Neural cell (in vitro differentiated cells): ENCODE data around the gene VPS13D. TPM values are rescaled to one million over a fixed set of nuclear protein-coding genes. Genes with fewer than 3 reads are reported as not detected.

Source experiments
- H2AFZ ChIP-seq: fragments of 200-600, 300-800 bp; sonication (generic), shearing (Covaris generic); 2 replicates; pipeline ENCODE4 v1.6.0; 2014; ENCODE audit warnings: low read depth, mild to moderate bottlenecking, antibody characterized with exemption, low read length, moderate library complexity
- H3F3A ChIP-seq: fragments of 200-600 bp; shearing (Covaris generic); 2 replicates; pipeline ENCODE4 v1.6.1; 2016; ENCODE audit warnings: mild to moderate bottlenecking, moderate library complexity, mixed read lengths, antibody characterized with exemption, low read length; ENCODE audit not compliant: insufficient read depth, poor library complexity, severe bottlenecking
- H3K27ac ChIP-seq: fragments of 200-600, 300-800 bp; sonication (generic), shearing (Covaris generic); 2 replicates; pipeline ENCODE4 v1.5.1; 2014; ENCODE audit warnings: mild to moderate bottlenecking, low read length, moderate library complexity
- H3K27me3 ChIP-seq: fragments of 300-800, 200-600 bp; sonication (generic), shearing (Covaris generic); 2 replicates; pipeline ENCODE4 v1.6.0; 2014; ENCODE audit warnings: mild to moderate bottlenecking, low read depth, low read length, moderate library complexity; ENCODE audit not compliant: insufficient read depth
- H3K36me3 ChIP-seq: fragments of 300-800, 200-600 bp; sonication (generic), shearing (Covaris generic); 2 replicates; pipeline ENCODE4 v1.5.1; 2014; ENCODE audit warnings: mild to moderate bottlenecking, antibody characterized with exemption, low read length, moderate library complexity; ENCODE audit not compliant: insufficient read depth
- H3K4me2 ChIP-seq: fragments of 300-800, 200-600 bp; sonication (generic), shearing (Covaris generic); 2 replicates; pipeline ENCODE4 v1.6.0; 2014; ENCODE audit warnings: mild to moderate bottlenecking, low read length
- H3K4me3 ChIP-seq: fragments of 300-800, 200-600 bp; sonication (generic), shearing (Covaris generic); 2 replicates; pipeline ENCODE4 v1.5.1; 2014; ENCODE audit warnings: mild to moderate bottlenecking, low read length, moderate library complexity
- H3K79me2 ChIP-seq: fragments of 200-600 bp; shearing (Covaris generic); replicated peaks from 2 replicates; pipeline ENCODE4 v1.6.0; 2014; ENCODE audit warnings: mild to moderate bottlenecking, low read length, moderate library complexity; ENCODE audit not compliant: insufficient read depth
- H3K9ac ChIP-seq: fragments of 300-800, 200-600 bp; sonication (generic), shearing (Covaris generic); 2 replicates; pipeline ENCODE4 v1.6.1; 2016; ENCODE audit warnings: mild to moderate bottlenecking, low read length, mixed read lengths
- H3K9me2 ChIP-seq: fragments of 200-600 bp; shearing (Covaris generic); 2 replicates; pipeline ENCODE4 v1.6.1; 2016; ENCODE audit warnings: mild to moderate bottlenecking, low read length, mixed read lengths; ENCODE audit not compliant: insufficient read depth
- H3K9me3 ChIP-seq: fragments of 200-600, 300-800 bp; sonication (generic), shearing (Covaris generic); 2 replicates; pipeline ENCODE4 v1.6.1; 2016; ENCODE audit warnings: mild to moderate bottlenecking, mixed run types, low read length, moderate library complexity, mixed read lengths
- H4K20me1 ChIP-seq: fragments of 200-600 bp; shearing (Covaris generic); 2 replicates; pipeline ENCODE4 v1.6.1; 2016; ENCODE audit warnings: mild to moderate bottlenecking, mixed run types; ENCODE audit not compliant: insufficient read depth
- CTCF ChIP-seq: fragments of 450-650 bp; IDR thresholded peaks from 2 replicates; pipeline ENCODE4 v1.5.1; 2014; ENCODE audit warnings: antibody characterized with exemption, mild to moderate bottlenecking, moderate library complexity; ENCODE audit not compliant: poor library complexity, severe bottlenecking
- EP300 ChIP-seq: fragments of 450-650 bp; conservative IDR thresholded peaks from 2 replicates; pipeline ENCODE4 v1.6.1; 2014; ENCODE audit warnings: antibody characterized with exemption, mild to moderate bottlenecking, moderate library complexity; ENCODE audit not compliant: poor library complexity, severe bottlenecking
- EZH2 ChIP-seq: fragments of 200-600, 300-800 bp; shearing (Covaris generic), sonication (generic); IDR thresholded peaks from 2 replicates; pipeline ENCODE4 v1.6.1; 2014; ENCODE audit warnings: antibody characterized with exemption, low read length, borderline replicate concordance, mild to moderate bottlenecking; ENCODE audit not compliant: insufficient read depth, poor library complexity, severe bottlenecking
- MXI1 ChIP-seq: fragments of 450-650 bp; conservative IDR thresholded peaks from 2 replicates; pipeline ENCODE4 v1.6.1; 2014; ENCODE audit warnings: antibody characterized with exemption, mild to moderate bottlenecking; ENCODE audit not compliant: poor library complexity, severe bottlenecking
- POLR2AphosphoS5 ChIP-seq: IDR thresholded peaks from 2 replicates; pipeline ENCODE4 v1.6.1; 2012
- RAD21 ChIP-seq: fragments of 450-650 bp; conservative IDR thresholded peaks from 2 replicates; pipeline ENCODE4 v1.6.1; 2014; ENCODE audit warnings: antibody characterized with exemption, mild to moderate bottlenecking, moderate library complexity
- SMC3 ChIP-seq: fragments of 450-650 bp; conservative IDR thresholded peaks from 2 replicates; pipeline ENCODE4 v1.6.1; 2014; ENCODE audit warnings: antibody characterized with exemption, mild to moderate bottlenecking, moderate library complexity; ENCODE audit not compliant: poor library complexity
- TAF1 ChIP-seq: IDR thresholded peaks from 2 replicates; pipeline ENCODE4 v1.6.1; 2012; ENCODE audit warnings: low read depth
- polyA plus RNA-seq: library from polyadenylated mRNA; depleted of rRNA; stranded (reverse); fragments of >200 nt; gene quantifications from 2 replicates; pipeline ENCODE4 v1.2.3, GENCODE V29; 2014

VPS13D gene
- polyA plus RNA-seq, 1 donor from 2014 or later: 24.5 TPM

DNA sequence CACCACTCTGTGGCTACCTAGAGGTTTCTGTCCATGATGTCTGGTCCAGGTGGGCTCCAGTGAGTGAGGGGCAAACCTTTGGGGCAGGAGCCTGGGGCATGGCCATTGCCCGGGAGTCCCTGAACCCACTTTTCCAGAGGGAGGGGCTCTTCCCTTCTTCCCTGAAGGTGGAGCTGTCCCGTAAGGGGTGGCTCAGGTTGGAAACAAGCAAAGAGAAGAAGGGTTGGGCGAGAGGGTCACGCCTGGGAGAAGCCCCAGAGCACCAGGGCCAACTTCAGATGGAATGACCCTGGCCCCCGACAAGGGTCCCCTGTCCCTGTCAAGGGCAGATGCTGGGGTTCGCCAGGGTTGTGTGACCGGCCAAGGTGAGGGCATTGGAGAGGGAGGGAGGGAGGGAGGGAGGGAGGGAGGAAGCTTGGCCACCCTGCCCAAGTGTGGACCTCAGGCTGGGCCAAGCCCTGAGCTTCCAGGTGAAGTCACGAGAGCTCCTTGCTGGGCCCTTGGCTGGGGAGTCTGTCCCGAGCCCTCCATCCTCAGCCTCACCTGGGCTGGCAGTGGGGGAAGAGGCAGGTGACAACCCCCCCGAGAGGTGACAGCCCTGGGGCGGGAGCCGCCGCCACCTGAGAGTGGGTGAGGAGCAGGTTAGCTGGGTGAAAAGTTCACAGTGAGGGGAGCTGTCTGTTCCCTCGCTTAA lies 318.6 kb downstream of the VPS13D start:
- H4K20me1 ChIP-seq: no peaks in the 10 kb centered on the region
- no peak overlapping the region for H3K4me2 ChIP-seq
- no peak overlapping the region for H2AFZ ChIP-seq
- no peak overlapping the region for H3K27ac ChIP-seq
- no peaks in the 10 kb centered on the region for H3K36me3 ChIP-seq
- H3K4me3 ChIP-seq: no peak overlapping the region
- H3K9me2 ChIP-seq: no peaks in the 10 kb centered on the region
- H3K9ac ChIP-seq: no peak overlapping the region
- no peaks in the 10 kb centered on the region for H3K9me3 ChIP-seq
- no peaks in the 10 kb centered on the region for H3K27me3 ChIP-seq
- no peaks in the 10 kb centered on the region for H3K79me2 ChIP-seq
- no peak for TF ChIP-seq RAD21
- TF ChIP-seq EZH2: no peak
- TF ChIP-seq MXI1: no peak
- no peak for TF ChIP-seq CTCF
- TF ChIP-seq EP300: no peak
- TF ChIP-seq POLR2AphosphoS5: no peak
- no peak for TF ChIP-seq SMC3
- H3F3A ChIP-seq: no peaks in the 10 kb centered on the region

DNA sequence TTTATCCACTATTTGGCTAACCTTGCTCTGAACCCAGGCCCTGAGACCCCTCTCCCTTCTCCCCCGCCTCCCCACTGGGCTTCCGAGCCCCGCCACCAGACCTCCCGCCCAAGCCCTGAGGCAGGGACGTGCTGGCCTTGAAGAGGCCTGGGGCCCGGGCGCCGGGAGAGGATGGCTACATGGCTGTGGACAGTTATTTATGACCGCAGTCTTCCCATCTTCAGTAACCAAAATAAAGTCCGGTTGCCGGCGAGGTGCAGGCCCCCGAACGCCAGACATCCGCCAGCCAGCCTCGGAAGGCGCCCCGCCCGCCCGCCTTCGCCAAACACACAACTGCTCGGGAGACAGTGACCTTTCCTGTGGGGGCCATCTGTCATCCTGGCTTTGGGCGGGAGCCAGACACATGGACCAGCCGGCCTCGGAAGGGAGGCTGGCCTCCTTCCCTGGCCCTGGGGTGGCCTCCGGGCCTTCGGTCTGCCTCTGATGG lies 319.2 kb downstream of the VPS13D start:
- Histone ChIP-seq H3K9ac (no peak overlapping the region), H3K79me2 (no peaks in the 10 kb centered on the region), H3K9me3 (no peaks in the 10 kb centered on the region), H4K20me1 (no peaks in the 10 kb centered on the region), H3K27ac (no peak overlapping the region), H3K36me3 (no peaks in the 10 kb centered on the region), H3K4me2 (no peak overlapping the region), H3K9me2 (no peaks in the 10 kb centered on the region), H3F3A (no peaks in the 10 kb centered on the region), H3K4me3 (no peak overlapping the region), H3K27me3 (no peaks in the 10 kb centered on the region), H2AFZ (no peak overlapping the region)
- TF ChIP-seq SMC3 (no peak), TAF1 (no peak), MXI1 (no peak)

GRCh38 chr1:12549460-12550349 lies 319.9 kb downstream of the VPS13D start:
- Histone ChIP-seq H3K27me3 (no peaks in the 10 kb centered on the region), H3K9ac (no peak overlapping the region), H3K4me3 (no peak overlapping the region), H4K20me1 (no peaks in the 10 kb centered on the region), H3K4me2 (no peak overlapping the region), H3K9me2 (no peaks in the 10 kb centered on the region), H3F3A (no peaks in the 10 kb centered on the region), H3K9me3 (no peaks in the 10 kb centered on the region), H3K79me2 (no peaks in the 10 kb centered on the region), H3K36me3 (no peaks in the 10 kb centered on the region), H3K27ac (no peak overlapping the region), H2AFZ (no peak overlapping the region)
- no peak for TF ChIP-seq EZH2
- no peak for TF ChIP-seq CTCF
- no peak for TF ChIP-seq POLR2AphosphoS5
- TF ChIP-seq TAF1: no peak
